Epidermal melanocyte (primary cell): ENCODE measurements around the gene DNAJA4.

ENCODE experiments used
- DNase-seq: peaks from one replicate; pipeline ENCODE4 v3.0.0; 2011; ENCODE audit warnings: low spot score; ENCODE audit not compliant: insufficient read length

Gene DNAJA4

GRCh38 chr15:78276064-78276943, 11.9 kb downstream of the DNAJA4 start:
- no peak for DNase-seq

- DNase-seq, result no peak
Observed at GRCh38 chr15:78280319-78281072, 16.1 kb downstream of the DNAJA4 start.

GRCh38 chr15:78282324-78282723, 18.0 kb downstream of the DNAJA4 start:
- DNase-seq, result no peak

DNA sequence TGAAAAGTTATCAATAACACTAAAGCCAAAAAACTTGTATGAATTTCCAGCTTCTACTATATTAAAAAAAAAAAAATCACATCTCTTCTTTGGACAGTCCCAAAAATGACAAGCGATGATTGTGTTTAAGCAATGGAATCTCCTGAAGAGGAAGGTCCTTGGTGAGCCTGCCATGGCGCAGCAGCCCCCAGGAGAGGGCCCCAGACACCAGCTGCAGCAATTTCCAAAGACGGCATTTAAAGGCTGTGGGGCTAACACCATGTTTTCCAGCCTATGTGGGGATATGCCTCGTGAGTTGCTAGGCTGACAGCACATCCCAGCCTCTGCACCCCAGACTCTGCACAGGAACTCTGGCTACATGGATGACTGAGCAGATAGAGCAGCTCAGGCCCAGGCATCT, 20.4 kb downstream of the DNAJA4 start:
- DNase-seq, result no peak

- DNase-seq, result no peak
Observed at GRCh38 chr15:78290222-78290621, 25.9 kb downstream of the DNAJA4 start.

DNA sequence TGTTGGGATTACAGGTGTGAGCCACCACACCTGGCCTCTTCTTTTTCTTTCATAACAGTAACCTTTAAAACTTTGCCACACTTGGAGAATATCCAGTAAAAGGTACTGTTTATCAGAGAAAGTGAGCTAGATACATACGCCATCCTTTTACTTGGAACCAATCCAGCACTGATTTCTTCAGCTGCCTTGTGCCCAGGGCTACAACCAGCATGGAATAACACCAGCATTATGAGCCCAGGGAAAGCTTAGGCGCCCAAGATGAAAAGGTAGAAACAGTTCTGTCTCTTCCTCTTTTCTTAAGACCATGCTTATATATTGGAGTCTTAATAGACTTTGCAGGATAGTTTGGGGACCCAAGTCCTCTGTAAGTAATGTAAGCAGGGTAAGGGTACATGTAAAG, 26.7 kb downstream of the DNAJA4 start:
- DNase-seq, result no peak

DNA sequence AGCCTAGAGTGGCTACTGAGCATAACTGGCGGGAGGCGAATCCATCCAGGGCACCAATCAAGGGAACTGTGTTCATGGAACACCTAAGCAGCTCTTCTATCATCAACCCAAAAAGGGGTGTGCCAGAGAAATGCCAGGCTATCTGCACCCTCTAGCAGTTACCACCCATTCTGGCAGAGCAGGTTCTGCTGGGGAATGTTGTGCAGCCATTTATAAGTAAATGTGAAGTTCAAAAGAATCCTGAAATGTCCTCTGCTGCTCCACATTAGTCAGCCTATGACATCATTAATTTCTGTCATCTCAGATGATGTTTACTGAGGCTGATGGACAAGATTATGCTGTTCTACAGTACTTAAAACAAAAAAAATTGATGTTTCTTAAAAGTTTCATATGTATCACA, 27.3 kb downstream of the DNAJA4 start:
- DNase-seq, result no peak

DNA sequence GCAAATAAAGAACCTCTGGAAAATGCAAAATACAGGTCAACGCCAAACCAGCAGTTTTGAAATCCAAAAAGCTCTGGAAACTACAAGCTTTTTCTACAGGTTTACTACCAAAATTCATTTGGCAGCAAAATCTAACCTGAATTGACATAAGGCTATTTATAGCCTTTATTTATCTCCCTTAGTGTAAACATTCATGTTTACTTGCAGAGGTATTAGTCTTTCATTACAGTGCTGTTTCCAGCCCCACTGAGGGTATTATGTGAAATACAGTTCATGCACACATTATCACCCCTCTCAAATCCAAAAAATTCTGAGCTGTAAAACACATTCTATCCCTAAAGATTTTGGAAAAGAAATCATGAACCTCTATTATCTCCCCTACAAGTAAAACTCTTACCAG, 27.9 kb downstream of the DNAJA4 start:
- DNase-seq, result no peak

GRCh38 chr15:78299101-78299930, 35.0 kb downstream of the DNAJA4 start, which contains the start of gene SKIC8:
Gene SKIC8, minus strand, starts transcription at chr15:78299609. Its CDS starts 3,923 bp downstream, at chr15:78295686.
- DNase-seq, result peak; percentile 89

GRCh38 chr15:78301326-78301725, 37.0 kb downstream of the DNAJA4 start:
- no peak for DNase-seq

DNA sequence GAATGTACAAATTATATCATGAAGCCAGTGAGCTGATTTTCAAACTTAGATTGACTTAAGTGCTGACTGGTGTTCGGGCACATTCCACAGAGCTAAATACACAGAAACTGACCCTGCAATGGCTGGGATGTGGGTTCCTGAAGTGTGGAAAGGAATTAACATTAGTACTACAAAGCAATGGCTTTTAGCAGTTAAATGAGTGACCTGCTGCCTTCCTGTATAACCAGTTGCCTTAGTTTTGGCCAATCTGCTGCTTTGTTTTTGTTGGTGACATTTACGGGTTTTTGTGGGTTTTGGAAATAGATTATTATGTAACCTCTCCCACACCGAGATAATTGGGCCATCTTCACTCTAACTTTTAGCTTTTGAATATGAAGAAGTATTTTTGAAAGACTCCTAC, 37.5 kb downstream of the DNAJA4 start:
- DNase-seq, result no peak

- peak; percentile 43 for DNase-seq
Observed at GRCh38 chr15:78302579-78303312, 38.4 kb downstream of the DNAJA4 start.

- DNase-seq, result no peak
Observed at GRCh38 chr15:78304216-78305066, 40.1 kb downstream of the DNAJA4 start.

GRCh38 chr15:78306176-78306774, 41.9 kb downstream of the DNAJA4 start:
- DNase-seq, result no peak

- no peak for DNase-seq
Observed at GRCh38 chr15:78307976-78308375, 43.6 kb downstream of the DNAJA4 start.

GRCh38 chr15:78308422-78309032, 44.2 kb downstream of the DNAJA4 start:
- DNase-seq, result no peak

DNA sequence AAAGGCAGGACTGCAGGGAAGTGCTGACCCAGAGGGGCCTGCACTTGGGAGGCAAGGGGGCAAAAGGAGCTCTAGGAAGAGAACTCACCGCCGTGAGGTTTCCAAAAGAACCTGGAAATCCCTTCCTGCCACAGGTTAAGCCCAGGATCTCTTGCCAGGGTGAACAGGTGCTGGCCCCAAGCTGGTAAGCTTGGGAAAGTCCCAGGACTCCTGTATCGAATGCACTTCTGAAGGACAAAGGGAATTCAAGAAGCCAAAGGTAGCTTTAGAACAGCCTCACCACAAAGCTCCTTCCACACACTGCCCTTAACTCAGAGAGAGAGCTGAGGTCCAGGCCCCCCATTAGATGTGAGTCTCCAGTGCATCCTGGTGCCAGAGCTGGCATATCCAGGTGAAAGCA, 46.9 kb downstream of the DNAJA4 start:
- no peak for DNase-seq

DNA sequence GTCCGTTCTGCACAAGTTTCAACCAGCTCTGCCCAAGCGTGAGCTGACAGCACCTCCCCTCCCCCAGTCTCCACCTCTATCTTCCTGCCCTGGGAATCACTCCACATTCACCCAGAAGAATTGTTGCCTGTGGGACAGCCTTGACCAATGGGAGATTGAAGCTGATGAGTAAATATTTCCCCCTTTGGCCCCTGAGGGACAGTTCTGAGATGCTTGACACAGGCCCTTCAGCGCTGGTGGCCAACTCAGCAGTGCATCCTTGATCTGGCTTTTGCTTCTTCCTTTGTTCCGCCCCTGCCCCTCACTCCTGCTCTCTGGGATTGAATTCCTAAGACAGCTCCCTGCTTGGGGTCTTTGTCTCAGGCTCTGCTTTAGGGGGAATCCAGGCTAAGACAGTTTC, 48.2 kb downstream of the DNAJA4 start:
- no peak for DNase-seq

GRCh38 chr15:78312957-78313356, 48.6 kb downstream of the DNAJA4 start:
- no peak for DNase-seq
